Adrenal gland (tissue), 5 donors: ENCODE measurements around the gene LRP2.

ENCODE experiments used
- POLR2A ChIP-seq, 2 donors: fragments of 450-650 bp; IDR thresholded peaks; one replicate each; pipeline ENCODE4 v1.6.1; 2017; ENCODE audit warnings: antibody characterized with exemption in 2 of 2, mild to moderate bottlenecking in 2 of 2, moderate library complexity in 1 of 2
- TF ChIP-seq, protein P1 (sequence below), 6 experiments: fragments of 450-650 bp in 4 of 6; fragments of 200-600 bp in 2 of 6; sonication (generic) in 1 of 6; IDR thresholded peaks; 1 replicate in 5 of 6; 2 replicates in 1 of 6; pipeline versions ENCODE4 v1.5.1 to v1.8.0; 2016 to 2021; ENCODE audit warnings: antibody characterized with exemption in 6 of 6, mild to moderate bottlenecking in 2 of 6, moderate library complexity in 1 of 6
- donor health status: DM: no; HTN: no; CAD: no.

DNA sequence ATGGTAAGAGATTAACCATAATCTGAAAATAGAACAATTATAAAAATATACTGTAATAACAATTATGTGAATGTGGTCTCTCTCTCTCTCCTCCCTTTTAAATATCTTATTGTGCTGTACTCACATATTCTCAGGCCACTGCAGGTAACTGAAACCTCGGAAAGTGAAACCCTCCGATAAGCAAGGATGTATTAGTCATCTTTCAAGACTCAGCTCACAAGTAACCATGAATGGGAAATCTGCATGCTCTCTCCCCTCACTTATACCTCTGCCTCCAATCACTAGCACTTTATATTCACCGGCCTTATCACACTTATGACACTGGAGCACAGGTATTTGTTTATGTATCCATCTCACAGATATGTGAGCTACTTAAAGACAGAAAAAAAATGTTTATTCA, 139.7 kb downstream of the LRP2 start:
- TF ChIP-seq, protein P1, sequence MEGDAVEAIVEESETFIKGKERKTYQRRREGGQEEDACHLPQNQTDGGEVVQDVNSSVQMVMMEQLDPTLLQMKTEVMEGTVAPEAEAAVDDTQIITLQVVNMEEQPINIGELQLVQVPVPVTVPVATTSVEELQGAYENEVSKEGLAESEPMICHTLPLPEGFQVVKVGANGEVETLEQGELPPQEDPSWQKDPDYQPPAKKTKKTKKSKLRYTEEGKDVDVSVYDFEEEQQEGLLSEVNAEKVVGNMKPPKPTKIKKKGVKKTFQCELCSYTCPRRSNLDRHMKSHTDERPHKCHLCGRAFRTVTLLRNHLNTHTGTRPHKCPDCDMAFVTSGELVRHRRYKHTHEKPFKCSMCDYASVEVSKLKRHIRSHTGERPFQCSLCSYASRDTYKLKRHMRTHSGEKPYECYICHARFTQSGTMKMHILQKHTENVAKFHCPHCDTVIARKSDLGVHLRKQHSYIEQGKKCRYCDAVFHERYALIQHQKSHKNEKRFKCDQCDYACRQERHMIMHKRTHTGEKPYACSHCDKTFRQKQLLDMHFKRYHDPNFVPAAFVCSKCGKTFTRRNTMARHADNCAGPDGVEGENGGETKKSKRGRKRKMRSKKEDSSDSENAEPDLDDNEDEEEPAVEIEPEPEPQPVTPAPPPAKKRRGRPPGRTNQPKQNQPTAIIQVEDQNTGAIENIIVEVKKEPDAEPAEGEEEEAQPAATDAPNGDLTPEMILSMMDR (IDR thresholded peaks at IDR 0.05): no peak
- no peak for TF ChIP-seq POLR2A (IDR thresholded peaks at IDR 0.05)
